HG03439 (cell line): ENCODE results near the gene PWWP3B.
"Not testable (repeated sequence)": the region's sequence is repeated elsewhere in the genome, so short reads cannot be mapped to it uniquely, and the experiment has no call there.

Experiments used
- ATAC-seq: cut with Tn5 transposase; IDR thresholded peaks from one replicate; pipeline ENCODE4 v1.9.1; 2021; ENCODE audit warnings: mild to moderate bottlenecking, moderate library complexity; ENCODE audit not compliant: unreplicated experiment

The PWWP3B gene

DNA sequence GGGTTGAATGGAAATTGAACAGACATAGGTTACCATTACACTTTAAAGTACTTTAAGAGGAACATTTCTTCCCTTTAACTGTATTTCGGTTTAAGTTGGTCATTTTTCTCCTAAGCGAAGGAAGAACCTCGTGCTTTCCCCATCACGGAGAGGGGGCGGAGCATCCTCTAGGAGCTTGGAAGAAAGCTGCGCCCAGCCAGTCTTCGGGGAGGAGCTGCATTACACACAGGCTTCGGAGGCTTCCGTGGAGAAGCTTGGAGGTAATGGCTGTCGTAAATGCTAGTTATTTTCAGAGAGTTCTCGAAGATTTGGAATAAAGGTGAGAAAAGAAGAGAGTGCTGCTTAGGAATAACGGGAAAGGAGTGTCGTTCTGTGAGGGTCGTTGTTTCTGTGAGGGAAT lies at the start of gene PWWP3B:
TSS of gene PWWP3B (plus strand) at position 199 of the 400 bp plus-strand sequence. CDS start 37,128 bp downstream, outside the sequence.
- no peak for ATAC-seq

DNA sequence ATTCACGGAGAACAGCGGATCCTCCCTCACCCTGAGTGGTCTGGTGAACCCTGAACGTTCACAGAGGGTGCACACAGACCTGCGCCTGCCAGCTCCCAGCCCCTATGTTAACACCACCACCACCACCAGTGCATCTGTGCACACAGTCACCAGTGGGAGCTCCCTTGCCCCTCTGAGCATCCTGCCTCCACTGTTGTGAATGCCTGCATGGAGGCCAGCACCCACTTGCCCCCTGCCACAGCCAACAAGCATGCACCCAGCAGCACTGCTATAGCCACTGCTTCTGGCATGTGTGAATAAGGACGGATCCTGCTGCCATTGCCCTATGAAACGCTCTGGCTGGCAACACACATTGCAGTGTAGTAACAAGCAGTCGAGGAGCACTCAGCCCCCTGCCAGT lies 29.1 kb upstream of the PWWP3B start:
- no peak for ATAC-seq

DNA sequence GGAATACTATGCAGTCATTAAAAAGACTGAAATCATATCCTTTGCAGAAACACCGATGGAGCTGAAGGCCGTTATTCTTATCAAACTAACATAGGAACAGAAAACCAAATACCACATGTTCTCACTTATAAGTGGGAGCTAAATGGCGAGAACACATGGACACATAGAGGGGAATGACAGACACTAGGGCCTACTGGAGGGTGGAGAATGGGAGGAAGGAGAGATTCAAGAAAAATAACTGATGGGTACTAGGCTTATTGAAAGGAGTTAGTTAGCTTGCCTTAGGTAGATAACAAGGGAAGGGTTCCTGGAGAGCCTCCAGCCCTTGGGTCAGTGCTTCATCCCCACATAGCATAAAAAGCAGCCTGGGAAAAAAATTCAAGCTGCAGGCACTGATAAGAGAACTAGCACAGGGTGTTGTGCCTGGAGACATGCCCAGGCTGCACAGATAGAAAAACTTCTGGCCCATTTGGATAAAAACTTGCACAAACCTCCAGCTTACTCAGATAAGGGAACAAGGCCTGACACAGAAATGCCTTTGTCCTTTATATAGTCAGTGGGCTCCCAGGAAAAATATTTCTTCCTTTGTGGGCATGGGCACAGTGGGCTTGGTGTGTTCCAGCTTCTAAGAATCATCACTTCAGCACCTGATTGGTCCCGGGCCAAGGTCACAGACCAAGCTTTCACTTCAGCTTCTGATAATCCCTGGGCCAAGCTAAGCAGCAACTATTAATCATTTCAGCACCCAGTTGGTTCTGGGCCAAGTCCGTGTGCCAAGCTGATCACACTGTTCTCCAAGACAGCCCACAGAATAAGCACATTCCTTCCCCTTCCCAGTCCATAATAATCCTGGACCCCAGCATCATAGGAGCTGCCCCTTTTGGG lies 23.1 kb upstream of the PWWP3B start:
- no peak for ATAC-seq

DNA sequence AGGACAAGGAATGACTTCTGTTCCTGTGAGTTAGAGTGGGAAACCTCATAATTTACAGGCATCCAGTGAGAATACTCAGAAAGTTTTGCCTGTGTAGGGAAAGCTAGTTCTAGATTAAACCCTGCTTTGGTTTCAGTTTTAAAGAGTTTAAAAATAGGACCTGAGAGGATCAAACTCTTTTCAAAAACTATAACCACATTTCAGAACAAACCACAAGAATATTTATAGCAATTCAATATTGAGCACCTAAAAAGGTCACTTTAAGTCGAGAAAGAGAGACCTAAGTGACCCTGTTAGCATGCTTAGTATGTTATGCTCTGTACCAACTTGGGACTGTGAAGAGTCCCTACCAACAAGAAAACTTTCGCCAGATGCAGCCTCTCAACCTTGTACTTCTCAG lies 17.4 kb upstream of the PWWP3B start:
- no peak for ATAC-seq

DNA sequence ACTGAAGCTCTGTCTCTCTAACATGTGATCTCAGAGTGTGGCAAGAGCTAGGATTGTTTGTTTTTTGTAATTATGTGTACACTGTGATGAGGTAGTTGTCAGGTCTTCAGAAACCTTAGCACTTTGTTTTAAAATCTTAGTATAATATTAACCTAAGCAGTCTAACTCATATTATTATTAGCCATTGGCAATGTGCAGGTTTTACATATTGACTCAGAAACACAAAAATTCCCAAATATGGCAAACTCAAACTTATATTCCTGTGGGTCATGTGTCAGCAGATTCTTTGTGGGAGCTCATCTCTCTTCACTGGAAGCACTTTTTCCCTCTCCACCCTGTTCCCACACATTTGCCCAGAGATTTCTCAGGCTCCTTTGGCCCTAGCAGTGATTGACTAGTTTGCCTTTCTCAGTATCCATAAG lies 8.2 kb upstream of the PWWP3B start:
- no peak for ATAC-seq

DNA sequence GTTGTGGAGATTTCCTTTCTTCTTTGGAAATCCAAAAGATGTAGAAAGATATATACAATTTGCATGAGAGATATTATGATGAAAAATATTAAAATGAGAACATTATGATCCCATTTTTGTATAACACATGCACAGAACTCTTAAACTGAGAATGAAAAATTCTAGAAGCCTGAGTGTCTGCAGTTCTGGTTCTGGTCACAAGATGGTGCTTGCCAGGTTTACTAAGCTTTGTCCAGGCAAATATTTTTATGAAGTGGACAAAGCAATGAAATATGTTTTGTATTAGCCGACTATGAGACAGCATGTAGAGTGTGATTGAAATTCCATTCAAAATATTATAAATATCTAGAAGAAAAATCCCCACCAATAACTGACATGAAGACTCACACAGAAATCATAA lies 2.2 kb downstream of the PWWP3B start:
- no peak for ATAC-seq

DNA sequence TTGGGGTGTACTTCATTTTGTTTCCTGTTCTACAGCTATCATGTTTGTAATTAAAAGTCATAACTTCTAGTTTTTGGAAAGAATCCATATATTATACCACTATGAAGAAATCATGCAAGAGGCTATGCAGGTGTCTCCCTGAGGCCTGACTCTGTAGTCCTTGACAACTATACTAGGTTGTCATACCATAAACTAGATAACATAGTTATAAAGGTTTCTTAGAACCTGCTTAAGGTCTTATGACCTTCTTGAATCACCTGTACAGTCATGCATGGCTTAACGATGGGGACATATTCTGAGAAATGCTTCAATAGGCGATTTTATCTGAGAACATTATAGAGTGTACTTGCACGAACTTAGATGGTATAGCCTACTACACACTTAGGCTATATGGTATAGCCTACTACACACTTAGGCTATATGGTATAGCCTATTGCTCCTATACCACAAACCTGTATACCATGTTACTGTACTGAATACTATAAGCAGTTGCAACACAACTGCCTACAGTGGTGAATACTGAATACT lies 3.3 kb downstream of the PWWP3B start:
- ATAC-seq: no peak

DNA sequence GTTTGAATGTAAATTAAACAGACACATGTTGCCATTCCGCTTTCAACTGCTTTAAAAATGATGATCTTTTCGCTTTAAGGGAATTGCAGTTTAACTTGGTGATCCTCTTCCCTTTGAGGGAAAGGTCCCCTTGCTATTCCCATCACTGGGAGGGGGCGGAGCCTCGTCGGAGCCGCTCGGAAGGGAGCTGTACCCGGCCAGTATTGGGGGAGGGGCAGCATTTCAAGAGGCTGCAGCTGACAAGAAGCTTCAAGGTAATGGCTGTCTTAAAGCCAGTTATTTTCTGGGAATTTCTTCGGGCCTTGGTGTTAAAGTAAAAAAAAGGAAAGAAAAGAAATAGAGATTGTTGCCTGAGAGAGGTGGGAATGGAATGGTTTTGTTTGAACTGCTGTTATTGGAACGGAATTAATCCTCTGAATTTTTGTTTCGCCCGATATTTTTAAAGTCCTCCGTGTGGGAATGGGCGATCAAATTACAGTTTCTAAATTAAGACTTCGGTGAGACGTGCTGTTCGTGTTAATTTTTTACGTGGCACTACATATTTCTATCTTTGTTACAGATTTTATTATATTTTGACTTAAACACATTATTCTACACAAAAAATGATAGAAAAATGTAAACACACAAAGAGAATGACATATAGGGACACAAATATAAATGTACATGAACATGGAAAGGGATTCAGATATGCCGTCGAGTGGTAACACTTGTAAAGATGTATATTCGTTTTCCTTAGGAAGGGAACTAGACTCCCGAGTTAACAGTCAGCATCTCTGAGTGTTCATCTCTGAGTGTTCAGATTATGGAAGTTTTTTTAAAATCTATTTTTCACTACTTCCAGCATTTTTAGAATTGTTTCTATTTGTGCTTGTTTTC lies 9.2 kb downstream of the PWWP3B start:
- no peak for ATAC-seq

DNA sequence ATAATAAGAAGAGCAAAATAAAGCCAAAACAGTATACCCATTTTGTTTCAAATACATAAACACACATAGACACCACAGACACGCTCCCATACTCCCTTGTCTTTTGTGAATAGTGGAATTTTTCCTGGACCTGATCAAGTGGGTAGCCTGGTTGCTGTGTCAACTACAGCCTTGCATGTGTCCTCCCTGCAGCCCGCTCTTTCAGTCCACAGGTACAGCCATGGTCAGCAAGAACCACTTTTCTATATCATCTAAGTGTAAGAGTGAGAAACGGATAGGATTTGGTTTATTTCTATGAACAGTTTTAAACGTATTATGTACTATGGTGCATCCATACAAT lies 9.8 kb downstream of the PWWP3B start:
- ATAC-seq: no peak

DNA sequence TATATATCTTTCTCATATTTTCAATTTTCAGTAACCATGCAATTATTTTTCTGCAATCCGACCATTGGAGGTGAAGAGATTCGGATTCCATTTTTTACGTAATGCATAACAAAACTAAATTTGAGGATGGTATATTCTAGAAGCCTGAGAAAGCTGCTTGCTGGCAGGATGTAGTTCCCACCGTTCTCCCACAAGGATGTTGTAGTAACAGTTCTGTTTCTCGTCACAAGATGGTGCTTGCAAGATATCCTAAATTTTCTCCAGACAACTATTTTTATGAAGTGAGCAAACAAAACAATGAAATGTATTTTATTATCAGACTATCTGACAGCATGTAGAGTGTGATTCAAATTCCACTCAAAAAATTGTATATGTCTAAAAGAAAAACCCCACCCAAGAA lies 10.7 kb downstream of the PWWP3B start:
- no peak for ATAC-seq

DNA sequence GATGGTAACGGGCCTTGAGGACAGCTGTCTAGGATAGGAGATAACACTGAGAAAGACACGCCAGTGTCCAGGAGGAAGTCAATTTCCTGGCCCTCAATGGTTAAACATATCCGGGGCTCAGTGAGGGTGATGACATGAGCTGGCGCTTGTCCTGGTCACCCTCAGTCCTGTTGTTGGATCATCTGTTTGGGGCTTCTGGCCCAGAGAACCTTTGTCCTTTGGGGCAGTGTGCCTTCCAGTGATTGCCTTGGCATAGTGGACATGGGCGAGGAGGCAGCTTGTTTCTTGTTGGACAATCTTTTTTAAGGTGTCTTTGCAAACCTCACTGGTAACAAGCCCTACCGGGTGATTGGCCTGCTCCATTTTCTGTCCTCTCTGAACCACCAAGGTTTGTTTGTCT lies 15.6 kb downstream of the PWWP3B start:
- not testable (repeated sequence) for ATAC-seq

DNA sequence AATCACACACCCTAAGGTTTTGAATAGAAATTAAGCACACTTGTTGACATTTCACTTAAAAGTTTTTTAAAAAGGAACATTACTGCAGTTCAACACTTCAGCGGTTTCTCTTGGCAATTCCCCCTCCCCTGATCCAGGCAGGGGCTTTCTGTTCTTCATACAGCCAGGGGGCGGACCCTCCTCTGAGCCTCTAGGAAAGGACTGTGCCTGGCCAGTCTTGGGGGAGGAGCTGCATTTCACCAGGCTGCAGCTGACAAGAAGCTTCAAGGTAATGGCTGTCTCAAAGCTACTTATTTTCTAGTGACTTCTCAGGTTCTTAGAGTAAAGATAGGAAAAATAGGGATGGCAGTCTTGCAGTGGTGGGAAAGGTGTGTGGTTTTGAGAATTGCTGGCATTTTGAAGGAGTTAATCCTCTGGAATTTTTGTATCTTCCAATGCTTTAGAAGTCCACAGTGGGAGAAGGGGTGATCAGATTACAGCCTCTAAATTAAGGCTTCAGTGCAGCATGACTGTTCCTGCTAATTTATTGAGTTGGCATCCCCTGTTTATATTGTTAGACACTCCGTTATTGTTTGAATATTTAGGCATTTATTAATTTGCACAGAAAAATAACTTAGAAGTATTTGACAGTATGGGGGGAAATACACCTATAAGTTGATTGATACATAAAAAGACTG lies 33.5 kb downstream of the PWWP3B start:
- ATAC-seq: no peak

DNA sequence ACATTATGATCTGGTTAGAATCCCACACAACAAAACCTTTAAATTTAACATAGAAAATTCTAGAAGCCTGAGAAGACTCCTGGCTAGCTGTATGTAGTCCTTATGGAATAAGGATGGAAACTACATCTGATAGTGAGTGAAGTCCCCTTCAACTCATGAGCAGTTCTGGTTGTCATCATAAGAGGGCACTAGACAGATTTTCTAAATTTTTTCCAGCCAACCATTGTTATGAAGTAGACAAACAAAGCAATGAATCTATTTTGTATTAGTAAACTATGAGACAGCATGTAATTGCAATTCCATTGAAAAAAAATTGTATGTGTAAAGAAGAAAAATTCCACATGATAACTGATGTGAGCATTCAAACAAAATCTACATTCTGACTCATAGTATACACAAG lies 35.2 kb downstream of the PWWP3B start:
- ATAC-seq: no peak

DNA sequence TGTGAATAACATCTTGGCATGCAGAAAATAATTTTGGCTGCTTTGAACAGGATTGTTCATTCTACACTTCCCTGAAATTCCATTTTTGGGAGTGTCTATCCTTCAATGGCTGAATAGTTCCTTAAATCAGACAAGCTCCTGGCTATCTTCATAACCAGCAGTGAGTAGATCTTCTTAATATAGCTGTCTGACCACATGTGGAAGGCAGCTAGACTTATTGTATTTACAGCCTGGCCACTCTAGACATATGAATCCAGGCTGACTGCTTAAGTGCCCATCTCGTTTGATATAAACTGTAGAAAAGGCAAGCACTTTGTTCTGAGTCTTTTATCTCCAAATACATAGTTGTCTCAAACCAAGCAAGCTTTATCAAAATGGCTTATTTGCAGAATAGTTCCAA lies 40.0 kb downstream of the PWWP3B start:
- ATAC-seq: no peak
